ENCODE data around the gene PIGT. TPM values are rescaled to one million over a fixed set of nuclear protein-coding genes. Genes with fewer than 3 reads are reported as not detected.

PIGT gene
- total RNA-seq, 2 experiments from 2014 or later: 59.6 to 62.4 TPM

GRCh38 chr20:45449528-45449927 lies 33.6 kb downstream of the PIGT start:
- no peak for ATAC-seq
- Mint-ChIP-seq H3K9me3 (ENCODE audit: insufficient read depth) (no peaks in the 10 kb centered on the region), H3K27ac (no peak overlapping the region), H3K36me3 (ENCODE audit: low read depth) (no peaks in the 10 kb centered on the region), H3K4me1 (ENCODE audit: low read depth) (peaks cover 24% of the 10 kb centered on the region), H3K4me3 (no peak overlapping the region), H3K27me3 (ENCODE audit: low read depth) (peaks cover 15% of the 10 kb centered on the region)
- no peak for DNase-seq
- POLR2A ChIA-PET: interaction anchor here (0.7 to 1.2 kb wide), 2 partner anchors 13 to 142 kb away, joined by 3 read pairs; no protein-coding TSS in a partner anchor
- CTCF ChIA-PET: interaction anchor here (0.9 to 12.4 kb wide), 19 partner anchors 10 to 322 kb away, joined by 3 to 118 read pairs (median 8); partner anchors contain the start of genes PIGT, SDC4 and SYS1

- Mint-ChIP-seq H3K4me3 (no peak overlapping the region), H3K9me3 (ENCODE audit: insufficient read depth) (no peaks in the 10 kb centered on the region), H3K36me3 (ENCODE audit: low read depth) (no peaks in the 10 kb centered on the region), H3K4me1 (ENCODE audit: low read depth) (peaks cover 17% of the 10 kb centered on the region), H3K27me3 (ENCODE audit: low read depth) (peaks cover 9% of the 10 kb centered on the region), H3K27ac (no peak overlapping the region)
- peak; percentile 42 for DNase-seq
- ChIA-PET POLR2A (interaction anchor here (0.6 to 1.2 kb wide), 4 partner anchors 14 to 1240 kb away, joined by 3 read pairs; partner anchors contain the start of gene OSER1), CTCF (interaction anchor here (0.7 to 12.4 kb wide), 24 partner anchors 9 to 321 kb away, joined by 3 to 118 read pairs (median 5); partner anchors contain the start of genes PIGT, SDC4 and SYS1)
- ATAC-seq: peak; percentile 50
Measured at GRCh38 chr20:45450097-45450818, 34.3 kb downstream of the PIGT start.

- ChIA-PET CTCF (interaction anchor here (1.3 to 12.4 kb wide), 7 partner anchors 10 to 332 kb away, joined by 3 to 118 read pairs (median 76); partner anchors contain the start of gene SYS1), POLR2A (interaction anchor here (1.1 kb wide), 1 partner anchor 9 kb away, joined by 3 read pairs; no protein-coding TSS in a partner anchor)
- H3K27me3 Mint-ChIP-seq (ENCODE audit: low read depth): no peaks in the 10 kb centered on the region
- DNase-seq (no peak), ATAC-seq (no peak)
- peaks cover 4% of the 10 kb centered on the region for H3K4me1 Mint-ChIP-seq (ENCODE audit: low read depth)
- H3K27ac Mint-ChIP-seq: no peak overlapping the region
- no peaks in the 10 kb centered on the region for H3K36me3 Mint-ChIP-seq (ENCODE audit: low read depth)
- H3K4me3 Mint-ChIP-seq: no peak overlapping the region
- no peaks in the 10 kb centered on the region for H3K9me3 Mint-ChIP-seq (ENCODE audit: insufficient read depth)
Measured at GRCh38 chr20:45452238-45452637, 36.3 kb downstream of the PIGT start.

- ChIA-PET CTCF (interaction anchor here (1.0 to 12.4 kb wide), 11 partner anchors 8 to 331 kb away, joined by 3 to 118 read pairs (median 11); partner anchors contain the start of gene SYS1), POLR2A (interaction anchor here (1.1 kb wide), 1 partner anchor 9 kb away, joined by 3 read pairs; no protein-coding TSS in a partner anchor)
- DNase-seq (no peak), ATAC-seq (no peak)
- Mint-ChIP-seq H3K36me3 (ENCODE audit: low read depth) (no peaks in the 10 kb centered on the region), H3K4me1 (ENCODE audit: low read depth) (peaks cover 3% of the 10 kb centered on the region), H3K27me3 (ENCODE audit: low read depth) (peaks cover 2% of the 10 kb centered on the region), H3K4me3 (no peak overlapping the region), H3K27ac (no peak overlapping the region), H3K9me3 (ENCODE audit: insufficient read depth) (no peaks in the 10 kb centered on the region)
Measured at GRCh38 chr20:45452772-45453691, 37.1 kb downstream of the PIGT start.

GRCh38 chr20:45456632-45457031 lies 40.7 kb downstream of the PIGT start:
- Mint-ChIP-seq H3K27me3 (ENCODE audit: low read depth) (peaks cover 2% of the 10 kb centered on the region), H3K4me1 (ENCODE audit: low read depth) (no peaks in the 10 kb centered on the region), H3K27ac (no peak overlapping the region), H3K4me3 (no peak overlapping the region), H3K36me3 (ENCODE audit: low read depth) (no peaks in the 10 kb centered on the region), H3K9me3 (ENCODE audit: insufficient read depth) (no peaks in the 10 kb centered on the region)
- CTCF ChIA-PET: interaction anchor here (1.1 to 12.4 kb wide), 4 partner anchors 8 to 315 kb away, joined by 3 to 118 read pairs (median 66); partner anchors contain the start of gene SYS1
- POLR2A ChIA-PET: no interaction called here
- ATAC-seq (peak; percentile 79), DNase-seq (peak; percentile 68)

GRCh38 chr20:45459606-45460005 lies 43.7 kb downstream of the PIGT start:
- POLR2A ChIA-PET: no interaction called here

GRCh38 chr20:45461225-45461624 lies 45.3 kb downstream of the PIGT start:
- no peaks in the 10 kb centered on the region for H3K4me1 Mint-ChIP-seq (ENCODE audit: low read depth)
- POLR2A ChIA-PET: no interaction called here
- CTCF ChIA-PET: interaction anchor here (6.4 kb wide), 1 partner anchor 310 kb away, joined by 36 read pairs; no protein-coding TSS in a partner anchor
- ATAC-seq: no peak
- no peak for DNase-seq
- H3K27ac Mint-ChIP-seq: no peak overlapping the region
- H3K36me3 Mint-ChIP-seq (ENCODE audit: low read depth): no peaks in the 10 kb centered on the region
- peaks cover 9% of the 10 kb centered on the region for H3K27me3 Mint-ChIP-seq (ENCODE audit: low read depth)
- H3K4me3 Mint-ChIP-seq: no peak overlapping the region
- H3K9me3 Mint-ChIP-seq (ENCODE audit: insufficient read depth): no peaks in the 10 kb centered on the region

More at GRCh38 chr20:45459606-45460005, 43.7 kb downstream of the PIGT start:
- Mint-ChIP-seq H3K27ac (no peak overlapping the region), H3K4me3 (no peak overlapping the region), H3K9me3 (ENCODE audit: insufficient read depth) (no peaks in the 10 kb centered on the region), H3K27me3 (ENCODE audit: low read depth) (peaks cover 6% of the 10 kb centered on the region), H3K36me3 (ENCODE audit: low read depth) (no peaks in the 10 kb centered on the region), H3K4me1 (ENCODE audit: low read depth) (no peaks in the 10 kb centered on the region)
- no peak for ATAC-seq
- CTCF ChIA-PET: interaction anchor here (0.7 to 6.4 kb wide), 9 partner anchors 9 to 312 kb away, joined by 3 to 36 read pairs (median 4); partner anchors contain the start of gene SYS1
- DNase-seq: no peak

GRCh38 chr20:45462711-45463509 lies 47.0 kb downstream of the PIGT start:
- H3K4me3 Mint-ChIP-seq: no peak overlapping the region
- no peak overlapping the region for H3K27ac Mint-ChIP-seq
- DNase-seq (no peak), ATAC-seq (no peak)
- CTCF ChIA-PET: interaction anchor here (1.1 to 6.4 kb wide), 6 partner anchors 10 to 308 kb away, joined by 3 to 36 read pairs (median 5); no protein-coding TSS in a partner anchor
- no peaks in the 10 kb centered on the region for H3K4me1 Mint-ChIP-seq (ENCODE audit: low read depth)
- no peaks in the 10 kb centered on the region for H3K36me3 Mint-ChIP-seq (ENCODE audit: low read depth)
- peaks cover 13% of the 10 kb centered on the region for H3K27me3 Mint-ChIP-seq (ENCODE audit: low read depth)
- POLR2A ChIA-PET: no interaction called here
- H3K9me3 Mint-ChIP-seq (ENCODE audit: insufficient read depth): no peaks in the 10 kb centered on the region

- ATAC-seq (no peak), DNase-seq (no peak)
- Mint-ChIP-seq H3K4me3 (no peak overlapping the region), H3K27ac (no peak overlapping the region), H3K27me3 (ENCODE audit: low read depth) (peaks cover 19% of the 10 kb centered on the region), H3K36me3 (ENCODE audit: low read depth) (no peaks in the 10 kb centered on the region), H3K9me3 (ENCODE audit: insufficient read depth) (no peaks in the 10 kb centered on the region), H3K4me1 (ENCODE audit: low read depth) (no peaks in the 10 kb centered on the region)
- CTCF ChIA-PET: interaction anchor here (1.1 to 6.4 kb wide), 5 partner anchors 14 to 308 kb away, joined by 3 to 36 read pairs (median 5); no protein-coding TSS in a partner anchor
- POLR2A ChIA-PET: no interaction called here
Measured at GRCh38 chr20:45463709-45464108, 47.8 kb downstream of the PIGT start.

- Mint-ChIP-seq H3K36me3 (ENCODE audit: low read depth) (no peaks in the 10 kb centered on the region), H3K4me1 (ENCODE audit: low read depth) (no peaks in the 10 kb centered on the region), H3K27me3 (ENCODE audit: low read depth) (peaks cover 34% of the 10 kb centered on the region), H3K9me3 (ENCODE audit: insufficient read depth) (no peaks in the 10 kb centered on the region), H3K27ac (no peak overlapping the region), H3K4me3 (no peak overlapping the region)
- POLR2A ChIA-PET: no interaction called here
- ATAC-seq: no peak
- CTCF ChIA-PET: interaction anchor here (1.0 to 3.2 kb wide), 8 partner anchors 13 to 305 kb away, joined by 4 to 13 read pairs (median 5); no protein-coding TSS in a partner anchor
- no peak for DNase-seq
Measured at GRCh38 chr20:45465491-45466266, 49.7 kb downstream of the PIGT start.
